ENCODE data around the gene SMTNL1. TPM values are rescaled to one million over a fixed set of nuclear protein-coding genes. Genes with fewer than 3 reads are reported as not detected.

SMTNL1 gene
- total and polyA plus RNA-seq, 9 of the 15 experiments (the other 6 are each of a cell fraction or from before 2014, with no cell fraction given): not detected

GRCh38 chr11:57493507-57494503 lies 43.6 kb upstream of the SMTNL1 start (continued):
- no peak; the same call in 1 of the 2 replicates for TF ChIP-seq USF1 (CRISPR knock-in tag; IDR thresholded peaks at IDR 0.05)
- no peak for TF ChIP-seq BCOR (IDR thresholded peaks at IDR 0.05)
- no peak for TF ChIP-seq TAL1 (IDR thresholded peaks at IDR 0.05)
- TF ChIP-seq SMARCA4 (IDR thresholded peaks at IDR 0.05): no peak
- no peak for TF ChIP-seq PHTF2 (CRISPR knock-in tag; IDR thresholded peaks at IDR 0.05)
- no peak for TF ChIP-seq POU5F1 (IDR thresholded peaks at IDR 0.05; ENCODE audit: borderline replicate concordance, low read depth, low read length, partially characterized antibody)
- TF ChIP-seq, protein P1, sequence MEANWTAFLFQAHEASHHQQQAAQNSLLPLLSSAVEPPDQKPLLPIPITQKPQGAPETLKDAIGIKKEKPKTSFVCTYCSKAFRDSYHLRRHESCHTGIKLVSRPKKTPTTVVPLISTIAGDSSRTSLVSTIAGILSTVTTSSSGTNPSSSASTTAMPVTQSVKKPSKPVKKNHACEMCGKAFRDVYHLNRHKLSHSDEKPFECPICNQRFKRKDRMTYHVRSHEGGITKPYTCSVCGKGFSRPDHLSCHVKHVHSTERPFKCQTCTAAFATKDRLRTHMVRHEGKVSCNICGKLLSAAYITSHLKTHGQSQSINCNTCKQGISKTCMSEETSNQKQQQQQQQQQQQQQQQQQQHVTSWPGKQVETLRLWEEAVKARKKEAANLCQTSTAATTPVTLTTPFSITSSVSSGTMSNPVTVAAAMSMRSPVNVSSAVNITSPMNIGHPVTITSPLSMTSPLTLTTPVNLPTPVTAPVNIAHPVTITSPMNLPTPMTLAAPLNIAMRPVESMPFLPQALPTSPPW (CRISPR knock-in tag; IDR thresholded peaks at IDR 0.05): no peak
- peak; percentile 98 for TF ChIP-seq MYC (IDR thresholded peaks at IDR 0.05; ENCODE audit: low read depth, low read length)
- TF ChIP-seq MYC (CRISPR knock-in tag; IDR thresholded peaks at IDR 0.05; ENCODE audit: borderline replicate concordance, low read depth): no peak
- TF ChIP-seq TCF15 (CRISPR knock-in tag; IDR thresholded peaks at IDR 0.05): peak; percentile 91
- no peak for TF ChIP-seq CBFA2T3 (IDR thresholded peaks at IDR 0.05)
- peak; percentile 76; the same call in 1 of the 2 replicates for TF ChIP-seq ZBTB9 (CRISPR knock-in tag; IDR thresholded peaks at IDR 0.05)
- no peak for TF ChIP-seq SMARCC2 (IDR thresholded peaks at IDR 0.05; ENCODE audit: low read depth)
- no peak for TF ChIP-seq XRCC5 (IDR thresholded peaks at IDR 0.05; ENCODE audit: low read depth, low read length)
- TF ChIP-seq POLR2H (tag; IDR thresholded peaks at IDR 0.05; ENCODE audit: low read depth): no peak
- TF ChIP-seq AFF1 (IDR thresholded peaks at IDR 0.05; ENCODE audit: low read depth in 1 of 2, partially characterized antibody in 2 of 2): no peak
- no peak for TF ChIP-seq RBM39 (optimal IDR thresholded peaks at IDR 0.05; ENCODE audit: low read depth, low read length)
- TF ChIP-seq SUPT5H (IDR thresholded peaks at IDR 0.05): no peak

Data from K562 (cell line).